Lower lobe of right lung (tissue), 2 donors: ENCODE data around the gene TMEM161A. TPM values are rescaled to one million over a fixed set of nuclear protein-coding genes. Genes with fewer than 3 reads are reported as not detected.
"Not testable (repeated sequence)": the region's sequence is repeated elsewhere in the genome, so short reads cannot be mapped to it uniquely, and the experiment has no call there.

ENCODE experiments used
- ATAC-seq, 2 donors: fragments of 200-7000 bp; cut with Tn5 transposase; one replicate each; pipeline ENCODE4 v1.9.1; 2020 to 2022; ENCODE audit warnings: mild to moderate bottlenecking in 2 of 2, moderate library complexity in 2 of 2
- DNase-seq: peaks from one replicate; pipeline ENCODE4 v3.0.0-alpha.2; 2020
- H3K27ac ChIP-seq: fragments of 200-600 bp; one replicate; pipeline ENCODE4 v1.8.0; 2022
- H3K27me3 ChIP-seq: fragments of 200-600 bp; one replicate; pipeline ENCODE4 v1.8.0; 2022; ENCODE audit warnings: low read depth
- H3K36me3 ChIP-seq: fragments of 200-600 bp; one replicate; pipeline ENCODE4 v1.8.0; 2022; ENCODE audit warnings: mild to moderate bottlenecking
- H3K4me1 ChIP-seq: fragments of 200-600 bp; one replicate; pipeline ENCODE4 v1.8.0; 2022
- H3K4me3 ChIP-seq: fragments of 200-600 bp; one replicate; pipeline ENCODE4 v1.8.0; 2022; ENCODE audit warnings: mild to moderate bottlenecking
- H3K9me3 ChIP-seq: fragments of 200-600 bp; one replicate; pipeline ENCODE4 v1.8.0; 2022
- CTCF ChIP-seq: fragments of 200-600 bp; IDR thresholded peaks from one replicate; pipeline ENCODE4 v1.8.0; 2022; ENCODE audit warnings: antibody characterized with exemption, mild to moderate bottlenecking
- intact Hi-C: fragments of 100-400 bp; cut with DNase I; formaldehyde crosslinking; loops from one replicate; pipeline ENCODE4 v1.11.0; 2022
- total RNA-seq: library from RNA; stranded (reverse); fragmentation: NEBNext Ultra II Directional; extraction: Animal tissue kit (Norgen Biotek cat#: 25700); gene quantifications from one replicate; pipeline ENCODE4 v1.2.1, GENCODE V29; 2021
- donor health status: DM: no; HTN: yes; CAD: no; lungs with severe emphysema.

The TMEM161A gene
- total RNA-seq, 1 donor from 2014 or later = 28.1 TPM

- intact Hi-C loops = no loop called here
- Histone ChIP-seq H3K27me3 (no peaks in the 10 kb centered on the region), H3K27ac (peak overlapping the region; percentile 83), H3K9me3 (no peaks in the 10 kb centered on the region), H3K36me3 (no peaks in the 10 kb centered on the region), H3K4me3 (peak overlapping the region; percentile 85), H3K4me1 (peaks cover 10% of the 10 kb centered on the region)
- TF ChIP-seq CTCF = no peak
- ATAC-seq (peak; percentile 7 to 34), DNase-seq (no peak)
Measured at GRCh38 chr19:19137556-19138108, 646 bp downstream of the TMEM161A start.

GRCh38 chr19:19135713-19136112, 2.6 kb downstream of the TMEM161A start:
- H3K27me3 ChIP-seq, intact Hi-C loops, H3K36me3 ChIP-seq, ATAC-seq, DNase-seq, H3K27ac ChIP-seq, H3K4me3 ChIP-seq: not testable (repeated sequence)
- peaks cover 12% of the 10 kb centered on the region for H3K9me3 ChIP-seq
- H3K4me1 ChIP-seq = peaks cover 10% of the 10 kb centered on the region

GRCh38 chr19:19134687-19135158, 3.6 kb downstream of the TMEM161A start:
- Histone ChIP-seq H3K4me1 (peaks cover 10% of the 10 kb centered on the region), H3K9me3 (peaks cover 12% of the 10 kb centered on the region), H3K27me3 (no peaks in the 10 kb centered on the region), H3K4me3 (peak overlapping the region; percentile 23), H3K36me3 (no peaks in the 10 kb centered on the region), H3K27ac (no peak overlapping the region)
- intact Hi-C loops = no loop called here
- DNase-seq (peak; percentile 67), ATAC-seq (peak in 1 of 2 donors; percentile 36)
- TF ChIP-seq CTCF = no peak

- Histone ChIP-seq H3K9me3 (peaks cover 12% of the 10 kb centered on the region), H3K36me3 (no peaks in the 10 kb centered on the region), H3K27me3 (no peaks in the 10 kb centered on the region), H3K27ac (no peak overlapping the region), H3K4me3 (no peak overlapping the region), H3K4me1 (peaks cover 10% of the 10 kb centered on the region)
- intact Hi-C loops = no loop called here
- ATAC-seq = no peak
- DNase-seq = no peak
- TF ChIP-seq CTCF = no peak
Measured at GRCh38 chr19:19133985-19134384, 4.3 kb downstream of the TMEM161A start.

GRCh38 chr19:19132912-19133311, 5.4 kb downstream of the TMEM161A start:
- Histone ChIP-seq H3K27ac (no peak overlapping the region), H3K27me3 (no peaks in the 10 kb centered on the region), H3K4me1 (peaks cover 10% of the 10 kb centered on the region), H3K4me3 (no peak overlapping the region), H3K9me3 (peaks cover 12% of the 10 kb centered on the region), H3K36me3 (no peaks in the 10 kb centered on the region)
- TF ChIP-seq CTCF = no peak
- DNase-seq (no peak), ATAC-seq (no peak)
- intact Hi-C loops = no loop called here

GRCh38 chr19:19131989-19132388, 6.3 kb downstream of the TMEM161A start:
- intact Hi-C loops = no loop called here
- no peaks in the 10 kb centered on the region for H3K36me3 ChIP-seq
- peaks cover 2% of the 10 kb centered on the region for H3K4me1 ChIP-seq
- no peak overlapping the region for H3K27ac ChIP-seq
- H3K27me3 ChIP-seq = no peaks in the 10 kb centered on the region
- H3K9me3 ChIP-seq = peaks cover 12% of the 10 kb centered on the region
- H3K4me3 ChIP-seq = no peak overlapping the region
- no peak for TF ChIP-seq CTCF
- ATAC-seq (no peak), DNase-seq (no peak)
